HG03558 (cell line): ENCODE data around the gene AADACL4.

ENCODE experiments used
- ATAC-seq: cut with Tn5 transposase; IDR thresholded peaks from one replicate; pipeline ENCODE4 v1.9.1; 2021; ENCODE audit warnings: moderate number of reproducible peaks; ENCODE audit not compliant: unreplicated experiment; ENCODE audit errors: extremely low read depth

The AADACL4 gene

GRCh38 chr1:12643785-12644184, at the start of gene AADACL4:
TSS of gene AADACL4 (plus strand) at chr1:12644085. CDS start at chr1:12644547, 462 bp downstream.
- no peak for ATAC-seq

DNA sequence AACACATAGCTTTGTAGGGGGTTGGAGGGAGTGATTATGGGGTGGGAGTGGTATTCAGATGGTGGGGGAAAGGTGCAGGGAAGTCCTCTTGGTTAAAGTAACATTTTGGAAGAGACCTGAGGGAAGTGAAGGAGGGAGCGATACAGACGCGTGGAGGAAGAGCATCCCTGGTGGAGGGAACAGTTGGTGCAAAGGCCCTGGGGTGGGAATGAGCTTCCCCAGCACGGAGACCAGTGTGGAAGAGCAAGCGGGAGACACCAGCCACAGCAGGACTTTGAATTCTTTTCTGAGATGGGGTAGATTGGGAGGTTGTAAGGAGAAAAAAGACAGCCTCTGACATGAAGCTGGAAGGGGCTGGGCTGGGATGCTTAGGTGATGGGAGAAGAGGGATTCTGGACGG, 49.4 kb upstream of the AADACL4 start:
- ATAC-seq, result no peak

- ATAC-seq, result no peak
These were observed 48.7 kb upstream of the AADACL4 start for GRCh38 chr1:12594966-12595756.

GRCh38 chr1:12595757-12596006, 48.2 kb upstream of the AADACL4 start:
- ATAC-seq, result no peak

- ATAC-seq, result no peak
These were observed 47.7 kb upstream of the AADACL4 start for GRCh38 chr1:12596007-12596821.

- no peak for ATAC-seq
These were observed 46.1 kb upstream of the AADACL4 start for GRCh38 chr1:12597792-12598191.

GRCh38 chr1:12598974-12599373, 44.9 kb upstream of the AADACL4 start:
- no peak for ATAC-seq

- no peak for ATAC-seq
These were observed 44.2 kb upstream of the AADACL4 start for GRCh38 chr1:12599657-12600056.

- no peak for ATAC-seq
These were observed 43.5 kb upstream of the AADACL4 start for GRCh38 chr1:12600335-12600734.

GRCh38 chr1:12600880-12601633, 42.8 kb upstream of the AADACL4 start:
- no peak for ATAC-seq

- no peak for ATAC-seq
These were observed 41.9 kb upstream of the AADACL4 start for GRCh38 chr1:12601700-12602658.

DNA sequence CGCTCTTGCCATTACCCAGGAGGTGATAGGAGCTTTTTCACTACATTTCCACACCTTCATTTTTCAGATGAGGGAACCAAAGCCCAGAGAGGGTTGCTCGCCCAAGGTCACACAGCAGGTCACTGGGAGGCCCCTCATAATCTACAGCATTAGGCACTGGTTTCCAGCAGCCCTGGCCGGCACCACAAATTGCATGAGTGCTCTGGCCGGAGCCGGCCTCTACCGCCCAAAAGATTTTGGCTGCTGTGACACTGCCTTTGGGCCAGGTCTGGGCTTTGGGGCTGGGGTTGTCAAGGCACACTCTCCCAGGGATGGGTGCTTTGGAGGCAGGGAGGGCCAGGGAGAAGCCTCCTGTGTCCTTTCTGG, 41.2 kb upstream of the AADACL4 start:
- ATAC-seq, result no peak

GRCh38 chr1:12603224-12603623, 40.7 kb upstream of the AADACL4 start:
- ATAC-seq, result no peak

DNA sequence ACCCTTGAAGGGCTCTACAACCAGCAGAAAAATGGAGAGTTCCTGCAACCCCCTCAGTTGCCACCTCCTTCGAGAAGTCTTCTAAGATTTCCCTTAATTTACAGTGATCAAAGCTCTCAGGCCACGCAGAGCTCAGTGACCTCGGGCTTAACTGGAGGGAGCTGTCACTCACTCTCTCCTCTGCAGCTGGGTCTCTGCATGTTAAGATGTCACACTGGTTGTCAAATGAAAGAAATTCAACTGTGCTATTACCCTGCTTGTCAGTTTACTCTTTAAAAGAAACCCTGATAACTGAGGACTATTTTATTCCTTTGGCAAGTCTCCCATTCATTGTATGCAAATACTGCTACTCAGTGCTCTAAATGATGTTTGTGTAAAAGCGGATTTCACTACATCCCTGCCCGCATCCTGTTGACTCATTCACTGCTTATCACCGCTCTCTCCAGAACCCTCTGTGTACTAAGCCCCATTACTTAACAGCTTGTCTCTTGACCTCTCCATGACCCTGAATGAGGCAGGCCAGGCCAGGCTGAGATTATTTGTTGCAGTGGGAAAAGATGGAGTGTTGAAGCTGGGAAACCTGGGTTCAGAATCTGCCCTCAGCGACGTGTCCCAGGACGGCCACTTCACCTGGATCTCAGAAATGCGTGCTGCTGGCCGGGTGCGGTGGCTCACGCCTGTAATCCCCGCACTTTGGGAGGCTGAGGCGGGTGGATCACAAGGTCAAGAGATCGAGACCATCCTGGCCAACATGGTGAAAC, 39.6 kb upstream of the AADACL4 start:
- ATAC-seq, result no peak

DNA sequence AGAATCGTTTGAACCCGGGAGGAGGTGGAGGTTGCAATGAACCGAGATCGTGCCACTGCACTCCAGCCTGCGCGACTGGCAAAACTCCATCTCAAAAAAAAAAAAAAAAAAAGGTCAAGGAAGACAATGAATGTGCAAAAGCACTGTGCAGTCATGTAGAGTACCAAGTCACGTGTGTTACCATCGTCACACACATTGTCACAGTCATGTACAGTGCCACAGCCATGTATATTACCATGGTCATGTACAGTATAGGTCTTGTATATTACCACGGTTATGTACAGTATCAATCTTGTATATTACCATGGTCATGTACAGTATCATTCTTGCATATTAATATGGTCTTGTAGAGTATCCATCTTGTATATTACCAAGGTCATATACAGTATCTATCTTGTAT, 38.9 kb upstream of the AADACL4 start:
- ATAC-seq, result no peak

- ATAC-seq, result no peak
These were observed 36.6 kb upstream of the AADACL4 start for GRCh38 chr1:12607263-12607662.

GRCh38 chr1:12608311-12608957, 35.5 kb upstream of the AADACL4 start:
- ATAC-seq, result no peak

DNA sequence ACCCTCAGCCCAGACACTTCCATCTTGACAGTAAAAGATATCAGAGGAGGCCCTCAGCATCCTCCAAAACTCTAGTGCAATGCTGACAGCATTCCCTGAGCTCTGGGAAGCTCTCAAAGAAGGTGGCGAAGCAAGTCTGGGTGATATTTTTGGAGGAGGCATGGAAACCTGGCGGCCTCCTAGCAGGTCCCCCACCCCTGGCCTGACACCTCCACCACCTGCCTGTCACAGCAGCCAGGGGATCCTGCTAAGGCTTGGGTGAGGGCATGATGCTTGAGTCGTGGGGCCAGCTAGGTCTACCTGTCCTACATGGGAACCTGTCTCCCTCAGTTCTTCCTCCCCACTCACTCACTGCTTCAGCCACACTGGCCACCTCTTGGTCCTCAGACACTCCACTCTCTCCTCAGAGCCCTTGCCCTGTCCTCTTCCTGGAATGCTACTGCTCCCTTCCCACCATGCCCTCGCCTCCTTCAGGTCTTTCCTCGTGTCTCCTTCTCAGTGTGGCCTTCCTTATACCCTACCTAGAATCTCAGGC, 34.3 kb upstream of the AADACL4 start:
- no peak for ATAC-seq
